ENCODE data around the gene CEP85L. TPM values are rescaled to one million over a fixed set of nuclear protein-coding genes. Genes with fewer than 3 reads are reported as not detected.

Gene CEP85L
- total and polyA plus RNA-seq, 2 of the 13 experiments (the other 11 are each of a cell fraction or from before 2014, with no cell fraction given): 0.44 to 1.7 TPM

DNA sequence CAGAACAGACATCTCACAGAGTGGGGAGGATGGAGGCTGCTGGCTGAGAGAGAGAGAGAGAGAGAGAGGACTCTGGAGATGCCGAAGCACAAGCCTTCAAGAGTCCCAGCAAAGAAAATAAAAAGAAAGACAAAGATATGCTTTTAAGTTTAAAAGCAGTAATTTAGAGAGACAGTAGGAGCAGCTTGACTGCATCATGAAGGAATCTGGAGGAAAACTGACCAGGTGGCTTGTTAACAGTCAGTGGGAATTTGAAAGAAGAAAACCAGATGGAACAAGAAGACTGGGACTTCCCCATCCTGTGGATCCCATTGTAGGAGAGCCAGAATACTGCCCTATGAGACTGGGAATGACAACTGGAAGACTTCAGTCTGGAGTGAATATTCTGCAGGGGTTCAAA is 149.6 kb downstream of the CEP85L start:
- Histone ChIP-seq H2AFZ (ENCODE audit: low read length) (no peak overlapping the region), H4K20me1 (ENCODE audit: insufficient read depth, low read length) (no peaks in the 10 kb centered on the region), H3K79me2 (ENCODE audit: insufficient read depth, low read length) (no peaks in the 10 kb centered on the region), H3K9me3 (ENCODE audit: low read length) (no peaks in the 10 kb centered on the region), H3K36me3 (replicated peaks in 1 of 2; ENCODE audit: control insufficient read depth in 1 of 2, insufficient read depth in 2 of 2, low read length in 2 of 2) (no peaks in the 10 kb centered on the region), H3K27ac (ENCODE audit: extremely low read length, insufficient read depth, low read length) (no peak overlapping the region), H3K27me3 (ENCODE audit: control insufficient read depth in 1 of 2, insufficient read depth in 2 of 2, low read length in 2 of 2) (no peaks in the 10 kb centered on the region), H3K4me1 (ENCODE audit: insufficient read depth, low read length) (no peaks in the 10 kb centered on the region), H3K9ac (ENCODE audit: insufficient read depth, low read depth, low read length) (no peak overlapping the region), H3K4me3 (replicated peaks in 1 of 3; ENCODE audit: insufficient read depth in 1 of 3, low read depth in 2 of 3, low read length in 3 of 3) (no peak overlapping the region), H3K4me2 (ENCODE audit: low read depth, low read length) (no peak overlapping the region)
- DNase-seq (ENCODE audit: low spot score) (no peak), ATAC-seq (no peak), FAIRE-seq (no peak)
- TF ChIP-seq, protein P1, sequence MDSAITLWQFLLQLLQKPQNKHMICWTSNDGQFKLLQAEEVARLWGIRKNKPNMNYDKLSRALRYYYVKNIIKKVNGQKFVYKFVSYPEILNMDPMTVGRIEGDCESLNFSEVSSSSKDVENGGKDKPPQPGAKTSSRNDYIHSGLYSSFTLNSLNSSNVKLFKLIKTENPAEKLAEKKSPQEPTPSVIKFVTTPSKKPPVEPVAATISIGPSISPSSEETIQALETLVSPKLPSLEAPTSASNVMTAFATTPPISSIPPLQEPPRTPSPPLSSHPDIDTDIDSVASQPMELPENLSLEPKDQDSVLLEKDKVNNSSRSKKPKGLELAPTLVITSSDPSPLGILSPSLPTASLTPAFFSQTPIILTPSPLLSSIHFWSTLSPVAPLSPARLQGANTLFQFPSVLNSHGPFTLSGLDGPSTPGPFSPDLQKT (CRISPR knock-in tag; IDR thresholded peaks at IDR 0.05; ENCODE audit: borderline replicate concordance): no peak
- in situ Hi-C loops (cut with HindIII; ENCODE audit: extremely low pct_ligation_motif_present, low pct_unique_long_range_greater_than_20kb): no loop called here
- ChIA-PET CTCF (ENCODE audit: low intra/inter-chr PET ratio, low total read pairs) (no interaction called here), POLR2A (no interaction called here)
- WGBS (ENCODE audit: low lambda C conversion rate): 79% methylated on average over 1 of the region's 1 CpG
- no TSS peak for BruUV-seq (replicated peaks)
- intact Hi-C loops (cut with micrococcal nuclease; ENCODE audit: unreplicated experiment): no loop called here

DNA sequence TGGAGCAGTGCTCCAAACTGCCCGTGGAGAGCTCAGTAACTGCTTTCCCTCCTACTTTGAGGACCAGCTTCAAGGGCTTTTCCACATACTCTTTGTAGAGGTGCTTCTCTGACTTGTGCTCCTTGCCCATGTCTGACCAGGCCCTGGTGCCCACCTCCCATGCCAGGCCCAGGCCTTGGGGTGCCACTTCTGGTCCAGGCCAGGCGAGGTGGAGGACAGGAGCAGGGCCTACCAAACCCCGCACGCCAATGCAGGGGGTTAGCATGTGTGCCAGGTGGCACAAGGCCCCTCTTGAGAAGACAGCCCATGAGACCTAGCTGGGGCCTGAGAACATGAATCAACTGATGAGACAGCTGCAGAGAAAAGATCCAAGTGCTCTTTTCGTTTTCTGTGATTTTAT is 150.3 kb downstream of the CEP85L start:
- Histone ChIP-seq H3K4me2 (ENCODE audit: low read depth, low read length) (no peak overlapping the region), H3K9ac (ENCODE audit: insufficient read depth, low read depth, low read length) (no peak overlapping the region), H3K9me3 (ENCODE audit: low read length) (no peaks in the 10 kb centered on the region), H2AFZ (ENCODE audit: low read length) (no peak overlapping the region), H3K36me3 (replicated peaks in 1 of 2; ENCODE audit: control insufficient read depth in 1 of 2, insufficient read depth in 2 of 2, low read length in 2 of 2) (no peaks in the 10 kb centered on the region), H3K4me3 (replicated peaks in 1 of 3; ENCODE audit: insufficient read depth in 1 of 3, low read depth in 2 of 3, low read length in 3 of 3) (no peak overlapping the region), H3K79me2 (ENCODE audit: insufficient read depth, low read length) (no peaks in the 10 kb centered on the region), H3K27ac (ENCODE audit: extremely low read length, insufficient read depth, low read length) (no peak overlapping the region), H3K4me1 (ENCODE audit: insufficient read depth, low read length) (no peaks in the 10 kb centered on the region), H3K27me3 (ENCODE audit: control insufficient read depth in 1 of 2, insufficient read depth in 2 of 2, low read length in 2 of 2) (no peaks in the 10 kb centered on the region), H4K20me1 (ENCODE audit: insufficient read depth, low read length) (no peaks in the 10 kb centered on the region)
- ChIA-PET CTCF (ENCODE audit: low intra/inter-chr PET ratio, low total read pairs) (no interaction called here), POLR2A (no interaction called here)
- ATAC-seq (no peak), FAIRE-seq (no peak), DNase-seq (ENCODE audit: low spot score) (no peak)
- BruUV-seq (replicated peaks): no TSS peak
- 57% methylated on average over 5 of the region's 5 CpGs for WGBS (ENCODE audit: low lambda C conversion rate)
- intact Hi-C loops (cut with micrococcal nuclease; ENCODE audit: unreplicated experiment): no loop called here
- in situ Hi-C loops (cut with HindIII; ENCODE audit: extremely low pct_ligation_motif_present, low pct_unique_long_range_greater_than_20kb): no loop called here
- TF ChIP-seq REPIN1 (CRISPR knock-in tag; IDR thresholded peaks at IDR 0.05; ENCODE audit: borderline replicate concordance, low read depth) (no peak), NAIF1 (CRISPR knock-in tag; IDR thresholded peaks at IDR 0.05; ENCODE audit: borderline replicate concordance) (no peak), HDAC1 (CRISPR knock-in tag; IDR thresholded peaks at IDR 0.05) (no peak), RBAK (CRISPR knock-in tag; IDR thresholded peaks at IDR 0.05) (no peak), NR2F2 (IDR thresholded peaks at IDR 0.05; ENCODE audit: borderline replicate concordance, low read depth) (no peak), ZNF780A (CRISPR knock-in tag; IDR thresholded peaks at IDR 0.05) (no peak), SRSF9 (IDR thresholded peaks at IDR 0.05; ENCODE audit: borderline replicate concordance, insufficient read depth, low read depth, low read length, poor library complexity, severe bottlenecking) (no peak), SMC3 (IDR thresholded peaks at IDR 0.05; ENCODE audit: low read length) (no peak), ZNF329 (CRISPR knock-in tag; IDR thresholded peaks at IDR 0.05; ENCODE audit: low read depth) (no peak), KDM5A (IDR thresholded peaks at IDR 0.05; ENCODE audit: borderline replicate concordance, low read length) (no peak), RARG (CRISPR knock-in tag; IDR thresholded peaks at IDR 0.05; ENCODE audit: low read depth) (no peak), BHLHE40 (IDR thresholded peaks at IDR 0.05; ENCODE audit: low read length) (no peak)
- TF ChIP-seq, protein P2, sequence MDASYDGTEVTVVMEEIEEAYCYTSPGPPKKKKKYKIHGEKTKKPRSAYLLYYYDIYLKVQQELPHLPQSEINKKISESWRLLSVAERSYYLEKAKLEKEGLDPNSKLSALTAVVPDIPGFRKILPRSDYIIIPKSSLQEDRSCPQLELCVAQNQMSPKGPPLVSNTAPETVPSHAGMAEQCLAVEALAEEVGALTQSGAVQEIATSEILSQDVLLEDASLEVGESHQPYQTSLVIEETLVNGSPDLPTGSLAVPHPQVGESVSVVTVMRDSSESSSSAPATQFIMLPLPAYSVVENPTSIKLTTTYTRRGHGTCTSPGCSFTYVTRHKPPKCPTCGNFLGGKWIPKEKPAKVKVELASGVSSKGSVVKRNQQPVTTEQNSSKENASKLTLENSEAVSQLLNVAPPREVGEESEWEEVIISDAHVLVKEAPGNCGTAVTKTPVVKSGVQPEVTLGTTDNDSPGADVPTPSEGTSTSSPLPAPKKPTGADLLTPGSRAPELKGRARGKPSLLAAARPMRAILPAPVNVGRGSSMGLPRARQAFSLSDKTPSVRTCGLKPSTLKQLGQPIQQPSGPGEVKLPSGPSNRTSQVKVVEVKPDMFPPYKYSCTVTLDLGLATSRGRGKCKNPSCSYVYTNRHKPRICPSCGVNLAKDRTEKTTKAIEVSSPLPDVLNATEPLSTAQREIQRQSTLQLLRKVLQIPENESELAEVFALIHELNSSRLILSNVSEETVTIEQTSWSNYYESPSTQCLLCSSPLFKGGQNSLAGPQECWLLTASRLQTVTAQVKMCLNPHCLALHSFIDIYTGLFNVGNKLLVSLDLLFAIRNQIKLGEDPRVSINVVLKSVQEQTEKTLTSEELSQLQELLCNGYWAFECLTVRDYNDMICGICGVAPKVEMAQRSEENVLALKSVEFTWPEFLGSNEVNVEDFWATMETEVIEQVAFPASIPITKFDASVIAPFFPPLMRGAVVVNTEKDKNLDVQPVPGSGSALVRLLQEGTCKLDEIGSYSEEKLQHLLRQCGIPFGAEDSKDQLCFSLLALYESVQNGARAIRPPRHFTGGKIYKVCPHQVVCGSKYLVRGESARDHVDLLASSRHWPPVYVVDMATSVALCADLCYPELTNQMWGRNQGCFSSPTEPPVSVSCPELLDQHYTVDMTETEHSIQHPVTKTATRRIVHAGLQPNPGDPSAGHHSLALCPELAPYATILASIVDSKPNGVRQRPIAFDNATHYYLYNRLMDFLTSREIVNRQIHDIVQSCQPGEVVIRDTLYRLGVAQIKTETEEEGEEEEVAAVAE (CRISPR knock-in tag; IDR thresholded peaks at IDR 0.05; ENCODE audit: borderline replicate concordance): no peak

Data from HepG2 (cell line).